DMS 273 treated with DMSO at 0.1 percent for 48 hours (cell line): ENCODE results near the gene MRGPRG.
"Not testable (repeated sequence)": the region's sequence is repeated elsewhere in the genome, so short reads cannot be mapped to it uniquely, and the experiment has no call there.

Experiments used
- DNase-seq: peaks from one replicate; lab custom pipeline; 2025; lab: John Stamatoyannopoulos, UW

MRGPRG gene

GRCh38 chr11:3176487-3176886, 42.1 kb downstream of the MRGPRG start:
- no peak for DNase-seq

GRCh38 chr11:3175194-3175593, 43.4 kb downstream of the MRGPRG start:
- no peak for DNase-seq

GRCh38 chr11:3174387-3174786, 44.2 kb downstream of the MRGPRG start:
- no peak for DNase-seq

- DNase-seq = no peak
Observed at GRCh38 chr11:3173795-3174194, 44.8 kb downstream of the MRGPRG start.

GRCh38 chr11:3171931-3172560, 46.6 kb downstream of the MRGPRG start:
- no peak for DNase-seq

GRCh38 chr11:3170756-3171650, 47.6 kb downstream of the MRGPRG start:
- DNase-seq = no peak

- DNase-seq = no peak
Observed at GRCh38 chr11:3170044-3170755, 48.4 kb downstream of the MRGPRG start.

- DNase-seq = no peak
Observed at GRCh38 chr11:3169255-3170043, 49.2 kb downstream of the MRGPRG start.

- DNase-seq = not testable (repeated sequence)
Observed at GRCh38 chr11:3168742-3169254, 49.8 kb downstream of the MRGPRG start.
